HepG2 (cell line): ENCODE results near the gene CHMP1B. TPM values are rescaled to one million over a fixed set of nuclear protein-coding genes. Genes with fewer than 3 reads are reported as not detected.
A peak's percentile ranks its signal among the peaks of the same experiment; 100 is the strongest.

Experiments
- AHR ChIP-seq: IDR thresholded peaks from 2 replicates; pipeline ENCODE4 v1.6.1; 2018; ENCODE audit warnings: missing genetic modification reagents, missing compliant biosample characterization
- ARNT ChIP-seq: fragments of 450-650 bp; IDR thresholded peaks from 2 replicates; pipeline ENCODE4 v1.6.1; 2017
- EEA1 ChIP-seq: sonication (generic); formaldehyde crosslinking; IDR thresholded peaks from 2 replicates; pipeline ENCODE4 v1.5.1; 2020; ENCODE audit warnings: mild to moderate bottlenecking, missing genetic modification reagents, borderline replicate concordance
- HDAC2 ChIP-seq: sonication (generic); formaldehyde crosslinking; IDR thresholded peaks from 2 replicates; pipeline ENCODE4 v1.4.0; 2020; ENCODE audit warnings: missing genetic modification reagents
- HNRNPK ChIP-seq: fragments of 200-400 bp; formaldehyde crosslinking; IDR thresholded peaks from 2 replicates; pipeline ENCODE4 v1.6.1; 2018; ENCODE audit warnings: low read length, low read depth, moderate library complexity, mild to moderate bottlenecking; ENCODE audit not compliant: poor library complexity, severe bottlenecking
- NKX3-1 ChIP-seq: sonication (generic); formaldehyde crosslinking; IDR thresholded peaks from 2 replicates; pipeline ENCODE4 v1.5.0; 2020; ENCODE audit warnings: missing genetic modification reagents
- PITX1 ChIP-seq: sonication (generic); formaldehyde crosslinking; IDR thresholded peaks from 2 replicates; pipeline ENCODE4 v1.5.1; 2020; ENCODE audit warnings: mild to moderate bottlenecking, missing genetic modification reagents
- RFX1 ChIP-seq: fragments of 450-650 bp; IDR thresholded peaks from 2 replicates; pipeline ENCODE4 v1.6.1; 2017
- RXRA ChIP-seq: sonication (generic); formaldehyde crosslinking; IDR thresholded peaks from 2 replicates; pipeline ENCODE4 v1.5.1; 2020; ENCODE audit warnings: missing genetic modification reagents
- SOX6 ChIP-seq, 2 experiments: fragments of 450-650 bp in 1 of 2; sonication (generic) in 1 of 2; formaldehyde crosslinking in 1 of 2; IDR thresholded peaks; 2 replicates each; pipeline versions ENCODE4 v1.4.0 to v1.6.1; 2017 to 2020; ENCODE audit warnings: antibody characterized with exemption in 1 of 2, mild to moderate bottlenecking in 1 of 2, missing genetic modification reagents in 1 of 2
- SYNCRIP ChIP-seq: fragments of 200-400 bp; formaldehyde crosslinking; IDR thresholded peaks from 2 replicates; pipeline ENCODE4 v1.6.1; 2018; ENCODE audit warnings: mild to moderate bottlenecking, low read depth, low read length; ENCODE audit not compliant: insufficient read depth
- ZBTB38 ChIP-seq: sonication (generic); formaldehyde crosslinking; IDR thresholded peaks from 2 replicates; pipeline ENCODE4 v1.5.1; 2020; ENCODE audit warnings: mild to moderate bottlenecking, missing genetic modification reagents
- ZFAT ChIP-seq: sonication (generic); formaldehyde crosslinking; conservative IDR thresholded peaks from 2 replicates; pipeline ENCODE4 v1.8.1; 2023; ENCODE audit warnings: missing genetic modification reagents, inconsistent platforms
- ZFYVE20 ChIP-seq: sonication (generic); formaldehyde crosslinking; IDR thresholded peaks from 2 replicates; pipeline ENCODE4 v1.8.0; 2023; ENCODE audit warnings: low read depth, mild to moderate bottlenecking, moderate library complexity, missing genetic modification reagents, borderline replicate concordance
- ZNF121 ChIP-seq: sonication (generic); formaldehyde crosslinking; IDR thresholded peaks from 2 replicates; pipeline ENCODE4 v1.5.0; 2020; ENCODE audit warnings: mild to moderate bottlenecking, missing genetic modification reagents
- ZNF264 ChIP-seq: sonication (generic); formaldehyde crosslinking; IDR thresholded peaks from 2 replicates; pipeline ENCODE4 v1.4.0; 2020; ENCODE audit warnings: missing genetic modification reagents
- ZNF501 ChIP-seq: sonication (generic); formaldehyde crosslinking; IDR thresholded peaks from 2 replicates; pipeline ENCODE4 v1.5.1; 2020; ENCODE audit warnings: mild to moderate bottlenecking, moderate library complexity, missing genetic modification reagents
- ZNF562 ChIP-seq: sonication (generic); formaldehyde crosslinking; IDR thresholded peaks from 2 replicates; pipeline ENCODE4 v1.8.0; 2022; ENCODE audit warnings: missing genetic modification reagents, borderline replicate concordance
- ZNF780A ChIP-seq: sonication (generic); formaldehyde crosslinking; IDR thresholded peaks from 2 replicates; pipeline ENCODE4 v1.8.0; 2022; ENCODE audit warnings: mild to moderate bottlenecking, missing genetic modification reagents, moderate library complexity
- polyA plus RNA-seq, 8 experiments: library from polyadenylated mRNA; depleted of rRNA in 3 of 8; stranded (reverse) in 7 of 8; unstranded in 1 of 8; fragments of >200 nt; fragmentation: Illumina TruSeq in 4 of 8; extraction: Trizol in 4 of 8; gene quantifications; 2 replicates each; pipeline versions ENCODE4 v1.2.1 to v1.2.3, GENCODE V29; 2011 to 2016; ENCODE audit warnings: low read depth in 4 of 8, missing spikeins in 1 of 8, mixed read lengths in 1 of 8; ENCODE audit not compliant: insufficient read depth in 1 of 8
- total RNA-seq, 5 experiments: library from RNA; depleted of rRNA; stranded (reverse); fragments of >200 nt; fragmentation: Illumina TruSeq; extraction: Trizol; gene quantifications; 2 replicates each; pipeline ENCODE4 v1.2.3, GENCODE V29; 2016; ENCODE audit warnings: low read depth in 1 of 5
- TF ChIP-seq, protein P1 (sequence below), 2 experiments: IDR thresholded peaks; 2 replicates each; pipeline ENCODE4 v1.6.1; 2011 to 2012; ENCODE audit warnings: low read length in 2 of 2, borderline replicate concordance in 1 of 2, low read depth in 1 of 2, mild to moderate bottlenecking in 1 of 2, moderate library complexity in 1 of 2
- TF ChIP-seq, protein P2 (sequence below): sonication (generic); formaldehyde crosslinking; conservative IDR thresholded peaks from 2 replicates; pipeline ENCODE4 v1.4.0; 2020; ENCODE audit warnings: missing genetic modification reagents
- TF ChIP-seq, protein P3 (sequence below): sonication (generic); formaldehyde crosslinking; IDR thresholded peaks from 2 replicates; pipeline ENCODE4 v1.8.0; 2022; ENCODE audit warnings: missing genetic modification reagents, low read depth, mild to moderate bottlenecking, borderline replicate concordance
- TF ChIP-seq, protein P4 (sequence below): sonication (generic); formaldehyde crosslinking; IDR thresholded peaks from 2 replicates; pipeline ENCODE4 v1.4.0; 2020; ENCODE audit warnings: mild to moderate bottlenecking, missing genetic modification reagents

Gene CHMP1B
- total and polyA plus RNA-seq, 2 of the 13 experiments (the other 11 are each of a cell fraction or from before 2014, with no cell fraction given), result 18.8 to 20.2 TPM

DNA sequence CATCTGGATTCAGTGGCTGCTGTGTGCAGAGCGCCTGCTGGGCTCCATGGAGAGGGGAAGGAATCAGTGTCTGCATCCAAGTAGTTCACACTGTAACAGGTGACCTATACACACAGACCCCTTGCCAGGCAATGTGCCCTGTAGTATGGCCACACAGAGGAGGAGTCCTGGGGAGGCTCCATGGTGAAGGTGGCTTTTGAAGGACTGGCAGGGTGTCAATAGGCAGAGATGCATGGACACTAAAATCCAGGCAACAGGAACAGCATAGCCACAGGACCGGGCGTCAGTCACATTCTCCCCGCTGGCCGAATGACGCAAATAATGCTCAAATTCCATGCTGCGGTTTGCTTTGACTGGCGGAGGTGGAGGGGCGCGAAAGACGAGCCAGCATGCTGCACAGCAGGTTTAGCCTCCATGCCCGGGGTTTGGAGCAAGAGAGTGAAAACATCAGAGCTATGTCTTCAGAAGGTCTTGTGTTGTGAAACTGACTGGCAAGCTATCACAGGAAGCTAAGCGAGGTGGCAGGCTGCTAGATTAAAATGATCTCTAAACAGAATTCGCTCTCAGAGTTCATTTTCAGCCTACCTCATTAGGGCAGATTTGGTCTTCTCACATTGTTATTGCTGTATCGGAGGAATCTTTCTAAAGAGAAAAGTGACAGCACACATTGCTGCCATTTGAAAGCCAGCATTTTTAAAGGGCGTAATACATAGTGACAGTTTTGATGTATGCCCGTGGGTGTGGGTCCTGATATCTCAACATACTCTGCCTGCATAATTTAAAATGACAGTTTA, 1.2 kb upstream of the CHMP1B start (continued):
- TF ChIP-seq ZFYVE20 (CRISPR knock-in tag) (no peak), ZNF501 (CRISPR knock-in tag) (0 out of 2 replicates have a peak, but pooled peaks have one; percentile 21), HNRNPK (no peak), PITX1 (CRISPR knock-in tag) (peak; percentile 20; the same call in 1 of the 2 replicates), ZFAT (CRISPR knock-in tag) (no peak), AHR (CRISPR knock-in tag) (no peak; the same call in 1 of the 2 replicates), ZNF780A (CRISPR knock-in tag) (no peak), ZNF562 (CRISPR knock-in tag) (no peak), ARNT (no peak), HDAC2 (CRISPR knock-in tag) (peak; percentile 73; the same call in 1 of the 2 replicates), RFX1 (no peak), ZBTB38 (CRISPR knock-in tag) (peak; percentile 58; the same call in 1 of the 2 replicates), EEA1 (no peak), SOX6 (IDR thresholded peaks at IDR 0.05) (no peak), SOX6 (CRISPR knock-in tag; IDR thresholded peaks at IDR 0.05) (peak; percentile 42; the same call in 1 of the 2 replicates), NKX3-1 (CRISPR knock-in tag) (no peak), ZNF121 (CRISPR knock-in tag) (no peak), ZNF264 (CRISPR knock-in tag) (no peak), RXRA (CRISPR knock-in tag) (peak; percentile 38; the same call in 1 of the 2 replicates), SYNCRIP (no peak)
- TF ChIP-seq, protein P1, sequence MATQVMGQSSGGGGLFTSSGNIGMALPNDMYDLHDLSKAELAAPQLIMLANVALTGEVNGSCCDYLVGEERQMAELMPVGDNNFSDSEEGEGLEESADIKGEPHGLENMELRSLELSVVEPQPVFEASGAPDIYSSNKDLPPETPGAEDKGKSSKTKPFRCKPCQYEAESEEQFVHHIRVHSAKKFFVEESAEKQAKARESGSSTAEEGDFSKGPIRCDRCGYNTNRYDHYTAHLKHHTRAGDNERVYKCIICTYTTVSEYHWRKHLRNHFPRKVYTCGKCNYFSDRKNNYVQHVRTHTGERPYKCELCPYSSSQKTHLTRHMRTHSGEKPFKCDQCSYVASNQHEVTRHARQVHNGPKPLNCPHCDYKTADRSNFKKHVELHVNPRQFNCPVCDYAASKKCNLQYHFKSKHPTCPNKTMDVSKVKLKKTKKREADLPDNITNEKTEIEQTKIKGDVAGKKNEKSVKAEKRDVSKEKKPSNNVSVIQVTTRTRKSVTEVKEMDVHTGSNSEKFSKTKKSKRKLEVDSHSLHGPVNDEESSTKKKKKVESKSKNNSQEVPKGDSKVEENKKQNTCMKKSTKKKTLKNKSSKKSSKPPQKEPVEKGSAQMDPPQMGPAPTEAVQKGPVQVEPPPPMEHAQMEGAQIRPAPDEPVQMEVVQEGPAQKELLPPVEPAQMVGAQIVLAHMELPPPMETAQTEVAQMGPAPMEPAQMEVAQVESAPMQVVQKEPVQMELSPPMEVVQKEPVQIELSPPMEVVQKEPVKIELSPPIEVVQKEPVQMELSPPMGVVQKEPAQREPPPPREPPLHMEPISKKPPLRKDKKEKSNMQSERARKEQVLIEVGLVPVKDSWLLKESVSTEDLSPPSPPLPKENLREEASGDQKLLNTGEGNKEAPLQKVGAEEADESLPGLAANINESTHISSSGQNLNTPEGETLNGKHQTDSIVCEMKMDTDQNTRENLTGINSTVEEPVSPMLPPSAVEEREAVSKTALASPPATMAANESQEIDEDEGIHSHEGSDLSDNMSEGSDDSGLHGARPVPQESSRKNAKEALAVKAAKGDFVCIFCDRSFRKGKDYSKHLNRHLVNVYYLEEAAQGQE (IDR thresholded peaks at IDR 0.05; ENCODE audit: borderline replicate concordance in 1 of 2, low read depth in 1 of 2, low read length in 2 of 2), result no peak
- TF ChIP-seq, protein P2, sequence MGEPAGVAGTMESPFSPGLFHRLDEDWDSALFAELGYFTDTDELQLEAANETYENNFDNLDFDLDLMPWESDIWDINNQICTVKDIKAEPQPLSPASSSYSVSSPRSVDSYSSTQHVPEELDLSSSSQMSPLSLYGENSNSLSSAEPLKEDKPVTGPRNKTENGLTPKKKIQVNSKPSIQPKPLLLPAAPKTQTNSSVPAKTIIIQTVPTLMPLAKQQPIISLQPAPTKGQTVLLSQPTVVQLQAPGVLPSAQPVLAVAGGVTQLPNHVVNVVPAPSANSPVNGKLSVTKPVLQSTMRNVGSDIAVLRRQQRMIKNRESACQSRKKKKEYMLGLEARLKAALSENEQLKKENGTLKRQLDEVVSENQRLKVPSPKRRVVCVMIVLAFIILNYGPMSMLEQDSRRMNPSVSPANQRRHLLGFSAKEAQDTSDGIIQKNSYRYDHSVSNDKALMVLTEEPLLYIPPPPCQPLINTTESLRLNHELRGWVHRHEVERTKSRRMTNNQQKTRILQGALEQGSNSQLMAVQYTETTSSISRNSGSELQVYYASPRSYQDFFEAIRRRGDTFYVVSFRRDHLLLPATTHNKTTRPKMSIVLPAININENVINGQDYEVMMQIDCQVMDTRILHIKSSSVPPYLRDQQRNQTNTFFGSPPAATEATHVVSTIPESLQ (CRISPR knock-in tag), result 0 out of 2 replicates have a peak, but pooled peaks have one; percentile 35
- TF ChIP-seq, protein P3, sequence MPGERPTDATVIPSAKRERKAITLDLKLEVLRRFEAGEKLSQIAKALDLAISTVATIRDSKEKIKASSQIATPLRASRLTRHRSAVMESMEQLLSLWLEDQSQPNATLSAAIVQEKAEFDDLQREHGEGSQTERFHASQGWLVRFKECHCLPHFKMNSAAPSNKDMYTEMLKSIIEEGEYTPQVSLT, result no peak
- TF ChIP-seq, protein P4, sequence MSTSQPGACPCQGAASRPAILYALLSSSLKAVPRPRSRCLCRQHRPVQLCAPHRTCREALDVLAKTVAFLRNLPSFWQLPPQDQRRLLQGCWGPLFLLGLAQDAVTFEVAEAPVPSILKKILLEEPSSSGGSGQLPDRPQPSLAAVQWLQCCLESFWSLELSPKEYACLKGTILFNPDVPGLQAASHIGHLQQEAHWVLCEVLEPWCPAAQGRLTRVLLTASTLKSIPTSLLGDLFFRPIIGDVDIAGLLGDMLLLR (CRISPR knock-in tag), result no peak
